ENCODE measurements around the gene TMTC2. TPM values are rescaled to one million over a fixed set of nuclear protein-coding genes. Genes with fewer than 3 reads are reported as not detected.
A peak's percentile ranks its signal among the peaks of the same experiment; 100 is the strongest.

Gene TMTC2
- polyA plus RNA-seq, 1 donor: 12.1 TPM

GRCh38 chr12:82876075-82876474, 189.4 kb downstream of the TMTC2 start:
- Histone ChIP-seq H3K4me3 (ENCODE audit: low read length) (no peak overlapping the region), H3K9me3 (ENCODE audit: control insufficient read depth, low read depth, low read length) (no peaks in the 10 kb centered on the region), H3K36me3 (ENCODE audit: control insufficient read depth, insufficient read depth, low read length) (no peaks in the 10 kb centered on the region), H3K27ac (ENCODE audit: low read length) (no peak overlapping the region), H3K4me1 (ENCODE audit: control insufficient read depth, insufficient read depth, low read length) (no peaks in the 10 kb centered on the region), H3K27me3 (ENCODE audit: control insufficient read depth, insufficient read depth, low read length) (no peaks in the 10 kb centered on the region)
- WGBS (ENCODE audit: insufficient coverage, low lambda C conversion rate): no CpG with 5 or more reads among the region's 2 CpGs
- DNase-seq: no peak

GRCh38 chr12:82877963-82878362, 191.3 kb downstream of the TMTC2 start:
- no peaks in the 10 kb centered on the region for H3K36me3 ChIP-seq (ENCODE audit: control insufficient read depth, insufficient read depth, low read length)
- no peaks in the 10 kb centered on the region for H3K4me1 ChIP-seq (ENCODE audit: control insufficient read depth, insufficient read depth, low read length)
- H3K27me3 ChIP-seq (ENCODE audit: control insufficient read depth, insufficient read depth, low read length): no peaks in the 10 kb centered on the region
- no peaks in the 10 kb centered on the region for H3K9me3 ChIP-seq (ENCODE audit: control insufficient read depth, low read depth, low read length)
- H3K27ac ChIP-seq (ENCODE audit: low read length): no peak overlapping the region
- WGBS (ENCODE audit: insufficient coverage, low lambda C conversion rate): no CpG with 5 or more reads among the region's 1 CpG
- no peak for DNase-seq
- no peak overlapping the region for H3K4me3 ChIP-seq (ENCODE audit: low read length)

GRCh38 chr12:82880442-82880901, 193.8 kb downstream of the TMTC2 start:
- H3K4me1 ChIP-seq (ENCODE audit: control insufficient read depth, insufficient read depth, low read length): no peaks in the 10 kb centered on the region
- no peak for DNase-seq
- H3K9me3 ChIP-seq (ENCODE audit: control insufficient read depth, low read depth, low read length): no peaks in the 10 kb centered on the region
- H3K36me3 ChIP-seq (ENCODE audit: control insufficient read depth, insufficient read depth, low read length): no peaks in the 10 kb centered on the region
- H3K27ac ChIP-seq (ENCODE audit: low read length): no peak overlapping the region
- WGBS (ENCODE audit: insufficient coverage, low lambda C conversion rate): 67% methylated on average over 1 of the region's 5 CpGs
- H3K27me3 ChIP-seq (ENCODE audit: control insufficient read depth, insufficient read depth, low read length): no peaks in the 10 kb centered on the region
- H3K4me3 ChIP-seq (ENCODE audit: low read length): no peak overlapping the region

- Histone ChIP-seq H3K27me3 (ENCODE audit: control insufficient read depth, insufficient read depth, low read length) (no peaks in the 10 kb centered on the region), H3K4me1 (ENCODE audit: control insufficient read depth, insufficient read depth, low read length) (no peaks in the 10 kb centered on the region), H3K4me3 (ENCODE audit: low read length) (no peak overlapping the region), H3K36me3 (ENCODE audit: control insufficient read depth, insufficient read depth, low read length) (no peaks in the 10 kb centered on the region), H3K27ac (ENCODE audit: low read length) (no peak overlapping the region), H3K9me3 (ENCODE audit: control insufficient read depth, low read depth, low read length) (no peaks in the 10 kb centered on the region)
- DNase-seq: no peak
- 94% methylated on average over 4 of the region's 8 CpGs for WGBS (ENCODE audit: insufficient coverage, low lambda C conversion rate)
These were observed 197.0 kb downstream of the TMTC2 start for GRCh38 chr12:82883394-82884355.

- WGBS (ENCODE audit: insufficient coverage, low lambda C conversion rate): 87% methylated on average over 2 of the region's 2 CpGs
- DNase-seq: no peak
- no peak overlapping the region for H3K4me3 ChIP-seq (ENCODE audit: low read length)
- no peak overlapping the region for H3K27ac ChIP-seq (ENCODE audit: low read length)
- H3K27me3 ChIP-seq (ENCODE audit: control insufficient read depth, insufficient read depth, low read length): no peaks in the 10 kb centered on the region
- no peaks in the 10 kb centered on the region for H3K4me1 ChIP-seq (ENCODE audit: control insufficient read depth, insufficient read depth, low read length)
- no peaks in the 10 kb centered on the region for H3K36me3 ChIP-seq (ENCODE audit: control insufficient read depth, insufficient read depth, low read length)
- no peaks in the 10 kb centered on the region for H3K9me3 ChIP-seq (ENCODE audit: control insufficient read depth, low read depth, low read length)
These were observed 200.1 kb downstream of the TMTC2 start for GRCh38 chr12:82886671-82887340.

GRCh38 chr12:82893896-82894295, 207.2 kb downstream of the TMTC2 start:
- Histone ChIP-seq H3K36me3 (ENCODE audit: control insufficient read depth, insufficient read depth, low read length) (no peaks in the 10 kb centered on the region), H3K4me1 (ENCODE audit: control insufficient read depth, insufficient read depth, low read length) (no peaks in the 10 kb centered on the region), H3K27ac (ENCODE audit: low read length) (no peak overlapping the region), H3K9me3 (ENCODE audit: control insufficient read depth, low read depth, low read length) (no peaks in the 10 kb centered on the region), H3K4me3 (ENCODE audit: low read length) (no peak overlapping the region), H3K27me3 (ENCODE audit: control insufficient read depth, insufficient read depth, low read length) (no peaks in the 10 kb centered on the region)
- DNase-seq: no peak
- no CpG with 5 or more reads among the region's 5 CpGs for WGBS (ENCODE audit: insufficient coverage, low lambda C conversion rate)

- Histone ChIP-seq H3K9me3 (ENCODE audit: control insufficient read depth, low read depth, low read length) (no peaks in the 10 kb centered on the region), H3K27me3 (ENCODE audit: control insufficient read depth, insufficient read depth, low read length) (no peaks in the 10 kb centered on the region), H3K4me3 (ENCODE audit: low read length) (no peak overlapping the region), H3K36me3 (ENCODE audit: control insufficient read depth, insufficient read depth, low read length) (no peaks in the 10 kb centered on the region), H3K27ac (ENCODE audit: low read length) (no peak overlapping the region), H3K4me1 (ENCODE audit: control insufficient read depth, insufficient read depth, low read length) (no peaks in the 10 kb centered on the region)
- WGBS (ENCODE audit: insufficient coverage, low lambda C conversion rate): 16% methylated on average over 3 of the region's 7 CpGs
- peak; percentile 38 to 79 for DNase-seq
These were observed 209.6 kb downstream of the TMTC2 start for GRCh38 chr12:82896277-82896676.

- H3K27ac ChIP-seq (ENCODE audit: low read length): no peak overlapping the region
- 0% methylated on average over 1 of the region's 3 CpGs for WGBS (ENCODE audit: insufficient coverage, low lambda C conversion rate)
- DNase-seq: peak; percentile 24 to 62
These were observed 210.3 kb downstream of the TMTC2 start for GRCh38 chr12:82896979-82897378.

GRCh38 chr12:82898441-82898840, 211.7 kb downstream of the TMTC2 start:
- Histone ChIP-seq H3K4me3 (ENCODE audit: low read length) (no peak overlapping the region), H3K27ac (ENCODE audit: low read length) (no peak overlapping the region), H3K27me3 (ENCODE audit: control insufficient read depth, insufficient read depth, low read length) (no peaks in the 10 kb centered on the region), H3K4me1 (ENCODE audit: control insufficient read depth, insufficient read depth, low read length) (no peaks in the 10 kb centered on the region), H3K9me3 (ENCODE audit: control insufficient read depth, low read depth, low read length) (no peaks in the 10 kb centered on the region), H3K36me3 (ENCODE audit: control insufficient read depth, insufficient read depth, low read length) (no peaks in the 10 kb centered on the region)
- WGBS (ENCODE audit: insufficient coverage, low lambda C conversion rate): no CpG with 5 or more reads among the region's 2 CpGs
- DNase-seq: peak in 1 of 2 donors; percentile 23

More at GRCh38 chr12:82896979-82897378, 210.3 kb downstream of the TMTC2 start:
- H3K27me3 ChIP-seq (ENCODE audit: control insufficient read depth, insufficient read depth, low read length): no peaks in the 10 kb centered on the region
- no peaks in the 10 kb centered on the region for H3K9me3 ChIP-seq (ENCODE audit: control insufficient read depth, low read depth, low read length)
- H3K4me3 ChIP-seq (ENCODE audit: low read length): no peak overlapping the region
- H3K4me1 ChIP-seq (ENCODE audit: control insufficient read depth, insufficient read depth, low read length): no peaks in the 10 kb centered on the region
- no peaks in the 10 kb centered on the region for H3K36me3 ChIP-seq (ENCODE audit: control insufficient read depth, insufficient read depth, low read length)

- Histone ChIP-seq H3K9me3 (ENCODE audit: control insufficient read depth, low read depth, low read length) (no peaks in the 10 kb centered on the region), H3K36me3 (ENCODE audit: control insufficient read depth, insufficient read depth, low read length) (no peaks in the 10 kb centered on the region), H3K27me3 (ENCODE audit: control insufficient read depth, insufficient read depth, low read length) (no peaks in the 10 kb centered on the region), H3K27ac (ENCODE audit: low read length) (no peak overlapping the region), H3K4me1 (ENCODE audit: control insufficient read depth, insufficient read depth, low read length) (no peaks in the 10 kb centered on the region), H3K4me3 (ENCODE audit: low read length) (no peak overlapping the region)
- 100% methylated on average over 3 of the region's 5 CpGs for WGBS (ENCODE audit: insufficient coverage, low lambda C conversion rate)
- no peak for DNase-seq
These were observed 217.6 kb downstream of the TMTC2 start for GRCh38 chr12:82904219-82904790.

All from large intestine (tissue), 3 donors.